Bone marrow (tissue), 2 donors: ENCODE results near the gene RTCB.

Experiments used
- DNase-seq, 2 donors: peaks; one replicate each; lab custom pipeline; 2025; lab: John Stamatoyannopoulos, UW

The RTCB gene

GRCh38 chr22:32339190-32340012, 72.6 kb downstream of the RTCB start:
- DNase-seq = no peak

GRCh38 chr22:32338757-32339156, 73.3 kb downstream of the RTCB start:
- no peak for DNase-seq
